Measurements from ENCODE around the gene HPCAL1.

The HPCAL1 gene

DNA sequence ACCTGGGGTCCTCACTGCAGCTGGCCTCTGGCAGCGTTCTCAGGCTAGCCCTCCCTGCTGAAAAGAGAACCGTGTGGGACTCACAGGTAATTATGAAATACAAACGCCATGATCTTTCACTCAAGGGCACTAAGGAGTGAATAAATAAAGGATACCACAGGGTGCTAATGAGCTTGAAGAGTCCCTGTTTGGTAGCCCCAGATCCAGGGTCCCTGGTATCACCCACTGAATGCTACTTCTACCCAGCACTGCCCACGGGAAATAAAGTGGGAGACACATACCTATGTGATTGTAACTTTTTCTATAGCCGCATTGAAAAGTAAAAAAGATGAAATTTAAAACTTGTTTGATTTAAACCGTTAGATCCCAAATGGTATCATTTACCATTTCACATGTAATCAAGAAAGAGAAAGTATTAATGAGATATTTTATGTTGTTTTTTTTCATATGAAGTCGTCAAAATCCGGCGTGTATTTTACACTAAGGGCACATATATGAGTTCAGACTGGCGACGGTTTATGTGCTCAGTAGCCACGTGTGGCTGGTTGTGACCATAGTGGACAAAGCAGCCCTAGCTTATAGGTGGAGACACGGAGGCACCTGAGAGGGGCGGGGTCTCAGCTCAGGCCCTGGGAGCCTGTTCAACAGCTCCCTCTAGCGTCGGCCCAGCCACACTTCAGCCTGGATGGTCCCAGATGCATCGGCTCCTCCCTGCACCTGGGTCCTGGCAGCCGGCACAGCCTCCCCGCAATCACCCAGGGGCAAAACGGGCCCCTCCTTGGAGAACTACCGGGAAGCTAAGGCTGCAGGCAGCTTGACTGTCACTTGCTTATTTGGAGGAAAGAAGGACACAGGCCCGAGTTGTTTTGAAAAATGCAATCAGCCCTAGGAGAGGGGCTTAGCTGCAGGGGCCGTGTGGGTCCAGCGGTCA, 106.2 kb downstream of the HPCAL1 start:
- peak; percentile 70 for DNase-seq

DNA sequence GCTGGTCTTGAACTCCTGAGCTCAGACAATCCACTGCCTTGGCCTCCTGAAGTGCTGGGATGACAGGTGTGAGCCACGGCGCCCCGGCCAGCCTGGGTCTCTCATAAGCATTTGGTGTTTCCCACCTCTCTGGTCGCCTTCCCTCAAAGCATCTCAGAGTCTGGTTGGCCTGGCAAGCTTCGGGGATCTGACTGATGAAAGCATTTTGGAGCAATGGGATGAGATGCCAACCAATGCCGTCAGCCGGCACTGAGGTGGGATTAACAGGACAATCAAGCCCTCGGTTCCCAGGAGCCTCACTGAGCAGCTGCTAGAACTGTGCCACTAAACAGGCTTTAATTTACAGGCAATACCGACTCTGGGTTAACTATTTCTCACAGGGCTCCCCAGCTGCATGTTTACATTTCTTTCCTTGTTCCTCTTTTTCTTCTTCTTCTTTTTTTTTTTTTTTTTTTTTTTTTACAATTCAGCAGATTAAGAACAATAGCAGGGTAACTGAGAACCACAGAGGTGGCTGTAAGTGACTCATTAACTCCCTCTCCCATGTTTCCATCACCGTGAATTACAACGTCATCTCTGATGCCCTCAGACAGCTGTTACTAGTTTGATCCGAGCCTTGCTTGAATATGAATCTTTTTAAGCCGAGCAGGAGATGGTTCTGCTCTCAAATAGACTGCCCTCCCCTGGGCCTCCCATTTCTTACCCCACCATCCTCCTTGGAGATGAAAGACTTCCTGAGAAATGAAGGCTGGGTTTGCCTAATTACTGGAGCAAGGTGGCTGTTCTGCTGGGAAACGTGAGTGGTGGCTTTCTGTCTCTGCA, 107.5 kb downstream of the HPCAL1 start:
- no peak for DNase-seq

DNA sequence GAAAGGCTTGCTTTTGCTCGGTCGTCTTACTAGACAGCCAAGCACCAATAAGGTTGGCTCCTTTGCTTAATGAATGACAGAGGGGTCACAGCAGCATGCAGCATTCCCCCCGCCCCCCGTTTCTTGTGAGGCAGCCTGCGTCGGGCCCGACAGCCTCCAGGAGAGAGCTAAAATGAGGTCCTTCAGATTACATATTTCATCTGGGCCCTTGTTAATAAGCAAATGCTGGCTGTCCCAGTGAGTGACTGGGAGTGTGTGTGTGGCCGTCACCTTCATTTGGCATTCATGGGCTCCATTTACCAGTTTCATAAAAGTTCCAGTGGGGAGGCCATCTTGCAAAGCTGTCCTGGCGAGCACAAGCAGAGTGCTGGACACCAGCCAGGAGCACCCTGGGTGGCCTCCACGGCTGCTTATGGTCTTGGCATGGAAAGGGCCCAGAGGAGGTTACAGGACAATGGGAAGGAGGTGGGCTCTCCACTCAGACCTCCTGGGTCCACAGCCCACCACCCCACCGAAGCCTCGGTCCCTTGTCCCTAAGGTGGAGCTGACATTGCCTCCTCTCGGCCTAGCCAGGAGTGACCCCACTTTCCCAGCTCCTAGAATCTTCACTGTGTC, 108.2 kb downstream of the HPCAL1 start:
- no peak for DNase-seq

DNA sequence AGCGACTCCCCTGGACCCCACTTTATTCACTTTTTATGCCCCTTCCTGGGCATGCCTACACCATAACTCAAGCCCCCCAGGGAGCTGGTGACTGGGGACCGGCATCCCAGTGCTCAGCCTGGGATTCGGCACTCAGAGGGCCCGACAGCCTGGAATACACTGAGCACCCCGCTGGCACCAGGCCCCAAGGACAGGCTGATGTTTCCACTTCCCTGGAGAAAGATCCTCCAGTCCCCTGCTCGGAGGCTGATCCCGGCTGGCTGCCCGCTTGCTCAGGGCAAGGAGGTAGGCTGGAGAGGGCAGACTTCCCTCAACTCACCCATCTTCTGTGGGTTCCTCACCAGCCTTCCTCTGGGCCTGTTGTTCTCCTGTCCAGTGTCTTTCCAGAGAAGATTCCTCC, 108.9 kb downstream of the HPCAL1 start:
- DNase-seq, result no peak

DNA sequence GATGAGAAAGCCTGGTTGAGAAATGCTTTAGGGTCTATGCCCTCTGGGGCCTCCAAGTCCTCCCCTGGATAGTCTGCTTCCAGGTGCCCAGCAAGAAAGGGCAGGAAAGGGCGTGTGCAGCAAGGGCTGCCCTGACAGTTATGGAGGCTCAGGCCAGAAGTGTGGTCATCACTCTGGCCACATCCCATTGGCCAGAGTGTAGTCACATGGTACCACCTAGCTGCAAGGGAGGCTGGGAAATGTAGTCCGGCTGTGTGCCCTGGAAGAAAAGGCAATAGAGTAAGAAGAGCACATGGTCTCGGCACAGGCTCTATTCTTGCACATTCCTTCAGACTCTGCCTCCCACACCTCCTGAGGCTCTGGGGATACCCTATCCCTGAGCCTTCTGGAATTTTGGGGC, 109.7 kb downstream of the HPCAL1 start:
- DNase-seq, result no peak

DNA sequence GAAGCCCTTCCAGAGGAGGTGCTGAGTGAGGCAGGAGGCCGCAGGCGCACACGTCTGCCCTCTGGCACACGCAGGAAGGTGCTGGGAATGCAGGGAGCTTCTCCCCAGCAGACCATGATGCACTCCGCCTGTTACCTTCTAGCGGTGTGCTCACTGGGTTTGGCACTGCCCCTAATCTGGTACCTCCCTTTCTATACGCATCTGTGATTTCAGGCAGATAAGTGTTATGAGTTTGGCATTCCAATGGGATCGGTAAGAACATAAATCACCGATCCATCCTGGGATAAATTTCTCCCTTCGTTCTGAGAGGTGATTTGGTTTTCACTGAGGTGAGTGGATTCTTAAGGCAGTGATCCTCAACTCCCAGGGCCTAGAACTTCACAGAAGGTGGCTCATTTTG, 110.8 kb downstream of the HPCAL1 start:
- DNase-seq, result no peak

DNA sequence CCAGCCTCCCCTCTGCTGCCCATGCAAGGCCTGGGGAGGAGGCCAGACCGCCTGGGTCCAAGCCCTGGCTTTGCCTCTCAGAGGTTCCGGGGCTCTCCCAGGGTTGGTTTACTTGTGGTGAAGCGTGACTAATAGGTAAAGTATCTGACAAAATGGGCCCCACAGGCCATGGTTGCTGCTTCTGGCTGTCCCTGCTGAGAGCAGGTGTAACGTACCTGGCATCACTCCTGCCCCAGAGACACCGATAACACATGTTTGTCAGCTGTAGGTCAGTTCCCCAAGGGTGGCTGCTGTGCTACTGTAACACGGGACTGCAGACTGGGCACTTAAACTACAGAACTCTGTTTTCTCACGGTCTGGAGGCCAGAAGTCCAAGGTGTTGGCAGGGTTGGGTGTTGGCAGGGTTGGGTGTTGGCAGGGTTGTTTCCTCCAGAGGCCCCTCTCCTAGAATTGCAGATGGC, 111.3 kb downstream of the HPCAL1 start:
- no peak for DNase-seq

DNA sequence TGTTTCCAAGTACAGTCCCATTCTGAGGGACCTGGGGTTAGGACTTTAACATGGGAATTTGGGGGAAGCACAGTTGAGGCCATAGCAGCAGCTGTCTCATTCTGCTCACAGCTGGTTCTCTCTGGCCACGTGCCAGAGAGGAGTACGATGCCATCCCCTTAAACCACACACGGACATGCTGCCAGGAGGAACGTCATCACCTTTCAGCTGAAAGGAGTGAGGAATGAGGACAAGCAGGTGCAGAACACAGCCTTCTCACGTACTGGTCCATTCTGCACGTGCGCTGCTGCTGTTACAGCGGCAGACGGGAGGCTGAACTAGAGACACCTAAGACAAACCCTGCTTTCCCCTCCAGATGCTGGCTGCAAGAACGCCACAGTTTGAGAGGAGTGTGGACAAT, 111.9 kb downstream of the HPCAL1 start:
- no peak for DNase-seq

DNA sequence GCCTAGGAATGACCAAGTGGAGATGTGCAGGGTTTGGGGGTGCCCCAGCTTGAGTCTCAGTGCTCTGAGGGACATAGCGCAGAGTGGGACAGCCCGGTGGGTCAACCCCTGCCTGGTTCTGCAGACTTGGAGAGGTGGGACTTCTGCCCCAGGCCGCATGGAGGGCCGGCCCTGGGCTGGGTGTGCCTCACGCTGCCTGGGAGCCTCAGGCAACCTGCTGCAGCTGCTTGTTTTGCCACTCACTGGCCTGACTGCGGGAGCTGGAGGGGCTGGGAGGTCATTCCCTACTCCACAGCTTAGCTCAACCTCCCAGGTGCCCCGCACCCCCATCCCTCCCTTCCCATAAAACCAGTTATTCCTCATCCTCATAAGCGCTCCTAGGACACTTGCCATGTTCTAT, 112.3 kb downstream of the HPCAL1 start:
- DNase-seq, result no peak

DNA sequence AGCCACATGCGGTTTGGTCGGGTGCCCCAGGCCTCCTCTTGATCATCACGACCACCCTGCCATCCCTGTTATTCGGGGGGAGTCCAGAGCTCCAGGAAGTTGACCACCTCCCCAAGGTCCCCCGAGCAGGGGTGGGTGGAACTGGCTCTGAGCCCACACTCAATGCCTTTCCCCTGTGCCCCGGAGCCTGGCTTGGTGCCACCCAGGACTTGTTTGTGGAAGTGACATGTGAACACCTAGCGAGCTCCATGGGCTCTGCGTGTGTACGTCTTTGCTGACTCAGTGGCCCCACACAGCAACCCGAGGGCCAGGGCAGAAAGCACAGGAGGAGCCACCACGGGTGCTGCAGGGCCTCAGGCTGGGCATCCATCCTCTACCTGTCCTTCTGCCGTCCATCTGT, 112.9 kb downstream of the HPCAL1 start:
- no peak for DNase-seq

DNA sequence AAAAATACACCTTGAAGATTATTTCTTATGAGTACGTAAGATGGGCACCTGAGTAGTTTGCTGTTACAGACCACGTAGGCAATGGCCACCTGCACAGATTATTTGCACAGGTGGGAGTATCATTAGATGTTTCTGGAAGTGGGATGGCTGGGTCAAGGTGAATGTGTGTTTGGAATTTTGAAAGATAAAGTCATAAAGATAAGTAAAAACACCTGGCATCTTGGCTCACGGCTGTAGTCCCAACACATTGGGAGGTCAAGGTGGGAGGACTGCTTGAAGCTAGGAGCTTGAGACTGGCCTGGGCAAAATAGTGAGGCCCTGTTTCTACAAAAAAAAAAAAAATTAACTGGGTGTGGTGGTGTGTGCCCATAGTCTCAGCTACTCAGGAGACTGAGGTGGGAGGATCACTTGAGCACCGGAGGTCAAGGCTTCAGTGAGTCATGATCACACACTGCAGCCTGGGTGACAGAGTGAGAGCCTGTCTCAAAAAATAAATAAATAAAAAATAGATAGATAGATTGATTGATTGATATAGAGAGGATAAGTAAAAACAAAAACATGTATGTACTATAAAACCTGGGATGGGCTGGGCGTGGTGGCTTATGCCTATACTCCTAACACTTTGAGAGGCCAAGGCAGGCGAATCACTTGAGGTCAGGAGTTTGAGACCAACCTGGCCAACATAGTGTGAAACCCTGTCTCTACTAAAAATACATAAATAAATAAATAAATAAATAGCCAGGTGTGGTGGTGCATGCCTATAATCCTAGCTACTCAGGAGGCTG, 115.0 kb downstream of the HPCAL1 start:
- DNase-seq, result no peak

DNA sequence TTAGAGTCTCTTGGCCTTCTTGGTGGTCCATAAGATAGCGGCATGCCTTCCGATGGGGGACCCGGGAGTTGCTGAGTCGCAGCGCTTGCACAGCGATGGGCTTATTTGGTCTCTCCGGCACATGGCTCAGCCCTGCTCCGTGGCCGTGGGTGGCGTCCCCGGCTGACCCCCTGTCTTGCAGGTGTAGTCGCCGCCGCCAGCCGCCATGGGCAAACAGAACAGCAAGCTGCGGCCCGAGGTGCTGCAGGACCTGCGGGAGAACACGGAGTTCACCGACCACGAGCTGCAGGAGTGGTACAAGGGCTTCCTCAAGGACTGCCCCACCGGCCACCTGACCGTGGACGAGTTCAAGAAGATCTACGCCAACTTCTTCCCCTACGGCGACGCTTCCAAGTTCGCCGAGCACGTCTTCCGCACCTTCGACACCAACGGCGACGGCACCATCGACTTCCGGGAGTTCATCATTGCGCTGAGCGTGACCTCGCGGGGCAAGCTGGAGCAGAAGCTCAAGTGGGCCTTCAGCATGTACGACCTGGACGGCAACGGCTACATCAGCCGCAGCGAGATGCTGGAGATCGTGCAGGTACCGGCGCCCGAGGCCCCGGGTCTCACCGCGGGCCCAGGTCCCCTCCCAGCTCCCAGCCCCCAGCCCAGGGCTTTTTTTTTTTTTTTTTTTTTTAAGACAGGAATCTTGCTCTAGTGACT, 117.0 kb downstream of the HPCAL1 start:
- no peak for DNase-seq

DNA sequence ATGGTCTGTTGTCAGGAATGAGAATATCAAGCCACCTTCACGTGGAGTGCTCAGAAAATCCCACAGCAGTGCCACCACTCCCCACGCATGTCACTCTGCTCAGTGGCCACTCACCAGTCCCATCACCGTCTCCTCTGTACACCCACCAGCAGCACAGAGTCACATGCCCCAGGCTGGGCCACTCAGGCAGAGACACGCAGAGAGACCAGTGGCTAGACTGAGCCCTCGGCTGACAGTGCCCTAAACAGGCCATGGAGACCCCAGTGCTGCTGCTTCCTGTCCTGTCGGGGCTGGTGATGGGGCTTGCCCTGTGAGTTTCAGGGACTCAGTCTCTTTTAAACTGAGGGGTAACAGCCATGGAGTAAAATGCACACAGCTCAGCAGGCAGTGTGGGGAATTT, 119.5 kb downstream of the HPCAL1 start:
- no peak for DNase-seq

DNA sequence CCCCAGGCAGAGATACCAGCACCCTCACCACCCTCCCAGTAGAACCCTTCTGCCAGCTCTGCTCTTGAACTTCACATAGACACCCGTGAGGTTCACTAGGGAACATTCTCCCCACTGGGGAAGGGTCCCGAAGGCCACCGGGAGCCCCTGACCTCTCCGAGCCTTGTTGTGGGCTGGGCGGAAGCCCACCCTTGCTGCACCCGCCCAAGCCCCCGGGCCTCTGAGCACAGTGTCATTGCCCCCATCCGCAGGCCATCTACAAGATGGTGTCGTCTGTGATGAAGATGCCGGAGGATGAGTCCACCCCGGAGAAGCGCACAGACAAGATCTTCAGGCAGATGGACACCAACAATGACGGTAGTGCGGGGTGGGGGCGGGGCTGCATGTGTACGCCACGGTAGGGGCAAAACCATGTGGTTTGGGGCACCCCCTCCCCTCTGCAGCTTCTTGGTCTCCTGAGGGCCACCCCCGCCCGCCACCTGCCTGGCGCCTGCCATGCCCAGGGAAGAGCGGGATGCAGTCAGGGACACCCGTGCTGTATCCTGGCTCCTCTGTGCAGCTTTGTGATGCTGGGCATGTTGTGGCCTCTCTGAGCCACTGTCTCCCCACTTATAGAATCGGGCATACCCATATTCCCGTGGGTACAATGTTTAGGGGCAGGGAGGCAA, 120.2 kb downstream of the HPCAL1 start:
- no peak for DNase-seq

DNA sequence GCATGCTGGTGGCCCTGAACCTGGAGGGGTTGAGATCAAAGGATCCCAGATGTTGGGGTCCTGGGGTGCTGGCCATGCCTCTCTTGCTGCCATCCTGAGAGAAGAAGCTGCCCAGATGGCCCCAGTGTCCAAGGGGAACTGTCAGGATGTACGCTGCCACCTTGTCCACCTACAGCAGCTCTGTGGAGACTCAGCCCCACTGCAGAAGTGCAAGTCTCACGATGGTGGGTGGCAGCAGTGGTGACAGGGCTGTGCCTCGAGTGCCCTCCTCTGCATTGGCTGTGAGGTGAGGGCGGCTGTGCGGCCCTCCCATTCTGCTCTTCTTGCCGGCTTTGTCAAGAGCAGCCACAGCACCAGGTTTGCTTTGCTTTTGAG, 120.7 kb downstream of the HPCAL1 start:
- no peak for DNase-seq

DNA sequence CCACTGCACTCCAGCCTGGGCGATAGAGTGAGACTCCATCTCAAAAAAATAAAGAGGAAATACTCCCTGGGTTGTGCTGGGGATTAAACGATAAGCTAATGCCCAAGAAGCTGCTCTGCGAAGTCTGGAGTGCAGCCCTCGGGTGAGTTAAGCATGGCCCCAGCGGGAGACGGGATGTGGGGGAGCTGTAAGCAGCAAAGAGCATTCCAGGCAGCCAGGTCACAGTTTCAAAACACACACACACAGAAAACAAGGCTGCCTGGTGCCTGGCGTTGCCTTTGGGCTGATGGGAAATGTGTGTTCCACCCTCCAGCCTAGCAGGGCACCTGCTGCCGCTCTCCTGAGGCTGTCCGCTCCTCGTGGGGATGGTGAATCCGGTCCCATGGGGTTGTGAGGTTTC, 121.3 kb downstream of the HPCAL1 start:
- no peak for DNase-seq

DNA sequence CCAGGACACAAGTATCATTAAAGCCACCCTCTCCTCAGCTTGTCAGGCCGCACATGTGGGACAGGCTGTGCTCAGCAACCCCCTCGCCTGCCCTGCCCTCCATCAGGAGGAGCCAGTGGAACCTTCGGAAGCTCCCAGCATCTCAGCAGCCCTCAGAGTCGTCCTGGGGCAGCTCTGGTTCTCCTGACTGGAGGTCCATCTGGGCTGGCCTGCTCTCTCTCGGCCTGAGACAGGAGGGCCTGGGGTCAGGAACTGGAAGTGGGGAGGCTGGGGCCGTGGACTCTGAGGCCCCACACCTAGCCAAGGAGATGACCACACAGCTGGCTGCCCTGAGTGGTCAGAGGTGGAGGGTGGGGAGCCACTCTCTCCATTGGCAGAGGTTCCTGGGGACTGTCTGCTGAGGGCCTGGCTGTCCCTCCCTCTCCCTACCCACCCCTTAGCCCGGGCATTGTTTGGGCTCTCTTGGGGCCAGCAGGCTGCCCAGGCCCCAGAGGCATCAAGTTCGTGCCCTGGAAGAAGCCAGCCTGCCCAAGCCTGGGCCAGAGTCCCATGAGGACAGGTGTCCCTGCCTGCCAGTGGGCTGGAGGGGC, 122.3 kb downstream of the HPCAL1 start:
- DNase-seq, result no peak

DNA sequence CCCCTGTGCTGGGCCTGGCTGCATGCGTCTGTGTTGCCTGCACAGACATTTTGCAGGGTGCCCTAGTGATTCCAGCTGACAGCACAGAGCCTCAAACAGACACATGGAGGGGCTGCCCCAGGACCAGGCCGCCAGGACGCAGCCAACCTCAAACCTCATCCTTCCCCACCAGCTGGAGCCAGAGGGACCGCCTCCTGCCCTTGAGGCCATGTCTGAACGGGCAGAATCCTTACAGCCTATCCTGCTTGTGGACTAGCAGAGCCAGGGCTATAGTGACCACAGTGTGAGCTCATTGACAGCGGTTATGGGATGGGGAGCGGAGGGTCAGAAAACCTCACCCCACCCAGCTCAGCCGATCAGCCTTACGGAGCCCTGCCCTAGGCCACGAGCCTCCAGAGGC, 123.0 kb downstream of the HPCAL1 start:
- no peak for DNase-seq

DNA sequence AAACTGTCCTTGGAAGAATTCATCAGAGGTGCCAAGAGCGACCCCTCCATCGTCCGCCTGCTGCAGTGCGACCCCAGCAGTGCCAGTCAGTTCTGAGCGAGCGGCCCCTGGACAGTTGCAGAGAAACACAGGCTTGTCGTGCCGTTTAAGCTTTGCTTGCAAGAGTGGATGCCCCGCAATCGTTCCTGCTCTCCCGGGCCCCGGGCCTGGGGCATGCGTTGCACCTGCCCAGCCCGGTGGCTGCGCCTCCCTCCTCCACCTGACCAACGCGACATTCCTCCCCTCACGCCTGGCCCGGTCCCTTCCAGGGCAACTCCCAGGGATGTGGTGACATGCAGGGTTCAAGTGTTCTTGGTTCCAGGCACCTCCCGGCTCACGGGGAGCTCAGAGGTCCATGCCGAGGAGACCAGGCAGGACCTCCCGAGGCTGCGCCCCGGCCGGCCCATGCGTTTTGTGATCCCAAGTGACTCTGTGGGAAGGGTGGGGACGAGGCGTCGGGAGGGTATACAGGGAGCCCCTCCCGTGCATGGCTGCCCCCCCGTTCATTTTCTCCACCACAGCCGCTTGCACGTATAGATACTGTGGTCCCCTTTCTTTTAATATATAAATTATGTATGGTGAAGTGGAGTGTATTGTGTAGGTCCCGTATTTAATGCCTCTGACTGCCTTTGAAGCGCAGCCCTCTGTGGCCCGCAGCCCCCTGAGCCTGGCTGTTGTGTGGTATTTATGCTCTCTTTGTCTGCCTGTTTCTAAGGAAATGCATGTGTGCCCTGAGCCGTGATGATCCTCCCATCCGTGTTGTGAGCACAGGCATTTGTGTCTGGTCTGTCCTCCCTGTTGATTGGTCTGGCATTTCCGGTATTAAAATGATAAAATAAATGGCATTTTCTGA, 124.3 kb downstream of the HPCAL1 start:
- no peak for DNase-seq

DNA sequence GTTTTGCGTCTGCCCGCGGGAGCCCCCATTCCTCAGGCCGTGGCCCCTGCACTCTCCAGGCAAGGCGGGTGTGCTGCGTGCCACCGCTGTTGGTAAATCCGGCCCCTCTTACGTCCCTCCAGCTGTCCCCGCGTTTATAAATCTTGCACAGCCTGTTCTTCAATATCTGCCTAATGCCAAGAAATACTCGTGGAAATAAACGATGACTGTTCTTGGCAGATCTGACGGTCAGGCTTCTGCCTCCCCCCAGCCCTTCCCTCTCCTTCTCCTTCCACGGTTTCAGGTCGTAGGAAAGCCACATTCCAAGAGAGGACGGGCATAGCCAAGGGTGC, 124.9 kb downstream of the HPCAL1 start:
- DNase-seq, result no peak
